GM19043 (cell line): ENCODE measurements around the gene PSIP1.
"Not testable (repeated sequence)": the region's sequence is repeated elsewhere in the genome, so short reads cannot be mapped to it uniquely, and the experiment has no call there.

Source experiments
- ATAC-seq: cut with Tn5 transposase; IDR thresholded peaks from one replicate; pipeline ENCODE4 v1.9.1; 2021; ENCODE audit warnings: low read depth; ENCODE audit not compliant: unreplicated experiment

Gene PSIP1

GRCh38 chr9:15442264-15442663 lies 68.5 kb downstream of the PSIP1 start:
- ATAC-seq, result not testable (repeated sequence)

GRCh38 chr9:15441841-15442240 lies 68.9 kb downstream of the PSIP1 start:
- not testable (repeated sequence) for ATAC-seq

DNA sequence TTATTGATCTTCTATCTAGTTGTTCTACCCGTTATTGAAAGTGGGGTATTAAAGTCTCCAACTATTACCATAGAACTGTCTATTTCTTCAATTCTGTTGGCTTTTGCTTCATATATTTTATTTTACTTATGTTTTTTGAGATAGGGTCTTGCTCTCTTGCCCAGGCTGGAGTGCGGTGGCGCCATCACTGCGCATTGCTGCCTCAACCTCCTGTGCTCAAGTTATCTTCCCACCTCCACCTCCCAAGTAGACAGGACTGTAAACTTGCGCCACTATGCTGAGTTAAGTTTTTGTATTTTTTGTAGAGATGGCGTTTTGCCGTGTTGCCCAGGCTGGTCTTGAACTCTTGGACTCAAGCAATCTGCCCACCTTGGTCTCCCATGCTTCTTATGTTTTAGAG lies 71.9 kb downstream of the PSIP1 start:
- no peak for ATAC-seq

DNA sequence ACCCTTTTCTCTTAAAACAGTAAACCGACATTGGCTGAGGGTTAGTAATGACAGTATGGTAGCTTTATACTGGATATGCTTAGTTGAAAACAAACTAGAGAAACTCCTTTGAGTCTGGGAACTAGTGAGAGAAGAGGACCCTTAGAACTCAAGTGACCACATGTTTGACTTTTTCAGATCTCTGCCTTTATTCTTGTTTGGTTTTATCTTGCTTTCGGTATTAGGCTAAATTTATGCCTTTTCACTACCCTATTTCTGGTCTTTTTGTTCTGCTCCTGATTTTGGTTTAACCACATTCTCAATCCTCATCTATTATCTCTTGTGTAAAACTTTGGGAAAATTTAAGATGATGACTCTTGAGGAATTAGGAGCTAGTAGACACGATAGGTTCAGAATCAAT lies 77.1 kb downstream of the PSIP1 start:
- peak; percentile 55 for ATAC-seq

- ATAC-seq, result no peak
These were observed 77.6 kb downstream of the PSIP1 start for GRCh38 chr9:15433191-15433590.

DNA sequence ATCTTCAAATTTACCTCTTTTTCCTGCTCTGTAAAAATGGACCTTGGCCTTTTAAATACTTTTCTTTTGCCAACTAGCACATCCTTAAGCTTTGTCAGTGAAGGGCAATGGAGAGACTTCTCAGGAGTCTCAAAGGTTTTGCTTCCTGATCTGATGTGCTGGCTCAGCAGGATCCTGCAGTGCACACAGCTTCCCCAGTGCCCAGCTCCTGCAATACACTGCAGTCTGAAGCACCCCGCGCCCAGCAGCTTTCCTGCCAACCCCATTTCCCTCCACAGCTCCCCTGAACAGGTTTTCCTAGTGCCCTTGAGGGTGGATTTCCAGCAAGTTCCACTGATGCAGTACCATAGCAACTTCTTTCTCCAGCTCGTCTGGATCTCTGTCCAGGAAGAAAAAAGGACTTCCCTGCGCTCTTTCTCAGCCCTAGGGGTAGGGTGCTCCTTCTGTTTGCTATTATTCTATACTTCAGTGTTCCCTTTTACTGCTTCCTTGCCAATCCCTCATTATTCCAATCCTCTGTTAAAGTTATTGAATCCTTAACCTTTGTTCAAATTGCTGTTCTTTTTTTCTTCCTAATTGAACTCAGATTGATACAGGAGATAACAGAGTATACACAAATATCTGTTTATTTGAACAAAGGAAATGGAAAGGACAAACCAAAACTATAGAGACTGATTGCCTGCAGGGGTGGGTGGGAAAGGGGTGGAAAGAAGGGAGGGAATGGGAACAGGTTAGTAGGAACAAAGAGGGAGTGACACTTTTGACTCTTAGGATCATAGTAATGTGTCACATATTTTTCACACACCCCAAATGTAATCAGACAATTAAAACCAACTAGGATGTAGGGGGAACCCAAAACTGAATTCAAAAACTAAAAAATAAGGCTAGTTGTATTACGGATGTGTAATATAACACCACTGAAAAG lies 79.6 kb downstream of the PSIP1 start:
- no peak for ATAC-seq

DNA sequence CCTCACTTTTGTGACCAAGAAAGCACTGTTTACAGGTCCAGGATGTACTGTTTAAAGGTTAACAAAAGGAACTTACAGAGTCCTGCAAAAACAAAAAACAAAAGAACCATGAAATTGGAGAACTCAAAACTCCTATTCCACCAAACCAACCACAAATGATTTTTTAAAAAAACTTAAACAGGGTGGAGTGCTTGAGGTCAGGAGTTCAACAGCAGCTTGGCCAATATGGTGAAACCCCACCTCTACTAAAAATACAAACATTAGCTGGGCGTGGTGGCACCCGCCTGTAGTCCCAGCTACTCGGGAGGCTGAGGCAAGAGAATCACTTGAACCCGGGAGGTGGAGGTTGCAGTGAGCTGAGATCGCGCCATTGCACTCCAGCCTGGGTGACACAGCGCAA lies 83.1 kb downstream of the PSIP1 start:
- not testable (repeated sequence) for ATAC-seq

GRCh38 chr9:15426019-15426418 lies 84.8 kb downstream of the PSIP1 start:
- peak; percentile 39 for ATAC-seq

DNA sequence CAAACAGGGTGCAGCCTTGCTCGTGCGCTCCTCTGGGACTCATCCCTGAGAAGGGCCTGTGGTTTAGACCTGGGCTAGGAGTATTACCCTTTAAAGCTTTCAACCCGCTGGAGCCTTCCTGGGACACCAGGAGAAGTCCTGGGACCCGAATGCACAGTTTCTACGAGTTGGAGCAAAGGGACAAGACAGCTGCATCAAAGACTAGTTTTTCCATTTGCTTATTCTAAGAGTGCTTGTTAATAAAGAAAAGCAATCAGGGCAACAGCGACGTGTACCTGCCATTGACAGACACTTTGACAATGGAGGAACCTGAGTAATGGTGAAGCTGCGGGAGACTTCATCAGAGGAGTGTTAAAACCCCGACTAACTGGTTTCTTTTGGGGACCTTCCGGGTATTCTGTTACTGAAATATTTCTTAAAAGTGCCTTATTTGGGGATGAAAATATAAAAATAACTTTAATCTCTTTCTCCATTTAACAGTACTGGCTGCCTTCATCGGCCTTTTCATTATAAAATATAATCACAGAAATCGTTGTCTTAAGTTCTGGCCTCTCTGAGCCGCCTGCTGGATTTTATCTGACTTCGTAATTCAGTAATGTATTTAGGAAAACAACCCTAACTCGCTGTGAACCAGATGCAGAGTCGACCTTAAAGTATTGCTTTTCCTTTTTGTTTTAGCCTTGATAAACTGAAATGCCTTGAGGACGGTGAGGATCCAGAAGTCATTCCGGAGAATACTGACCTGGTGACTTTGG lies 87.4 kb downstream of the PSIP1 start:
- peak; percentile 1 for ATAC-seq

DNA sequence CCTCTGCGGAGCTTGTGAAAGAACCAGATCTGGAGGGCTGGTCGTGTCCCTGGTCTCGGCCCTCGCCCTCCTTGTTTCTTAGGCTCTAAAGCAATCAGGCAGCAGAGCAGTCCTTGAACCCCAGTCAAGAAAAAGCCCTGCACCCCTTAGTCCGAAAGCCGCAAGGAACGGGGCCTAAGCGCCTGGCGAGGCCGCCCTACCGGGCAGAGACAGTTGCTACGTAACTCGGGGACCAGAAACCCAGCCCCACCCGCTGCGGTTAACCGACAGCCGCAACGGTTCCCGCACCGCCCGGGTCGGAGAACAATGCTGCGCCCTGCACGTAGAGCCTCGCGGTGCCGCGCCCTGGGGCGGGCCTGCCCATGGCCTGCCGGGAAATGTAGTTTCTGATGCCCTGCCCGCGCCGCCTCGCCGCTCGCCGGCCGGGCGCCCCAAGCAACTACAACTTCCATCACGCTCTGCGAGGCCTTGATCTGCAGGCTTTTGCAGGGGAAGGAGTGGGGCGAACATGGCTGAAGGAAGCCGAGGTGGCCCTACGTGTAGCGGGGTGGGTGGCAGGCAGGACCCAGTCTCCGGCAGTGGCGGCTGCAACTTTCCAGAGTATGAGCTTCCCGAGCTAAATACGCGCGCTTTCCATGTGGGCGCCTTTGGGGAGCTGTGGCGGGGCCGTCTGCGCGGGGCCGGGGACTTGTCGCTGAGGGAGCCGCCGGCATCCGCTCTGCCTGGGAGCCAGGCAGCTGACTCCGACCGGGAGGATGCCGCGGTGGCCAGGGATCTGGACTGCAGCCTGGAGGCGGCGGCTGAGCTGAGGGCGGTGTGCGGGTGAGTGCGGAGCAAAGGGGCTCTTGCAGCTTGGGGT lies 88.2 kb downstream of the PSIP1 start, which contains the start of gene SNAPC3:
Gene SNAPC3, plus strand, starts transcription at position 505 of the 859 bp plus-strand sequence. Its CDS starts 4 bp downstream, at position 509.
- peak; percentile 92 for ATAC-seq

- no peak for ATAC-seq
These were observed 88.8 kb downstream of the PSIP1 start for GRCh38 chr9:15421990-15422371.

DNA sequence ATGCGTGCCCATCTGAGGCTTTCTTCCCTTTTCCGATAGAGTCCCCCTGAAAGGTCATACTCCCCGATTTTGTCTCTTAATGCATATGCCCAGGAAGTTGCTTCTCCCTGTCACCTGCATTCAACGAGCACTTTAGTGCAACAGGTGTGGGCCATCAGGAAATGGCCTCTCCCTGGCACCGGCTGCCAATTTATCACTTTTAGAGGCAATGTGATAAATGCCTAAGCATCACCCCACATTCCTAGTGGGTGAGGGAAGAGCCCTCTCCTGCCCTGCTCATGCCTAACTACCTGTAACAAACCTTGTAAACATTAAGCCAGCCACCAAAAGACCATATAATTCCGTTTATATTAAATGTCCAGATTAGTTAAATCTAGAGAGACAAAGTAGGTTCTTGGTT lies 89.2 kb downstream of the PSIP1 start:
- no peak for ATAC-seq

DNA sequence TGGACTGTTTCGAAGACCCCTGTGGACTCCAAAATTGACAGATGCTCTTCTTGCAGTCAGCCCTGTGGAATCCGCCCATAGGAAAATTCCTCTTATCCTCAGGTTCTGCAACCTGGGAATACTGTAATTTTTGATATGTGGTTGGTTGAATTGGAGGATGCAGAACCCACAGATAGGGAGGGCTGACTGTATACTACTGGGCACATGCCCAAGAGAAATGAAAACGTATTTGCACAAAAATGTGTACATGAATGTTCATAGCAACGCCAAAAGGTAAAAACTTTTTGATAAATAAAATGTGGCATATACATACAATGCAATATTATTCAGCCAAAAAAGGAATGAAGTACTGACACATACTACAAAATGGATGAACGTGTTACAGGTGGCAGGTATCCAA lies 90.0 kb downstream of the PSIP1 start:
- no peak for ATAC-seq

DNA sequence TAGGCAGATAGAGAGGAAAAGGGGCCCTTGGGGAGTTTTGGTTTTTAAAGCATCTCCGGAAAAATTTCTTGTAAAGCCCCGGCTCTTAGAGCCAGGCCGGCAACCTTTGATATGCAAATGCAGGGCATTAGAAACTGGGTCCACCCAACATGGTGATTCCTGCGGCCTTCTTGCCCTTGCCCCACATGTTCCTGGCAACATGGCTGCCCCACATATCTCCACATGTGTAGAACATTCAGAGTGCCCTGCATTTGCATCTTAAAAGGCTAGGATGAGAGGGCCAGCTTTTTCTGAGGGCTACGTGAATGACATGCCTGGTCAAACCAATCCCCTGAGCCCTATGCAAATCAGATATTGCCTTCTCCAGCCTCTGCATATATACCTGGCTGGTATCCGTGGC lies 93.1 kb downstream of the PSIP1 start:
- no peak for ATAC-seq

GRCh38 chr9:15416880-15417279 lies 93.9 kb downstream of the PSIP1 start:
- no peak for ATAC-seq
